ENCODE data around the gene HLA-DRB5. TPM values are rescaled to one million over a fixed set of nuclear protein-coding genes. Genes with fewer than 3 reads are reported as not detected.

HLA-DRB5 gene
- total RNA-seq, 1 experiment from 2014 or later = 4.2 TPM

DNA sequence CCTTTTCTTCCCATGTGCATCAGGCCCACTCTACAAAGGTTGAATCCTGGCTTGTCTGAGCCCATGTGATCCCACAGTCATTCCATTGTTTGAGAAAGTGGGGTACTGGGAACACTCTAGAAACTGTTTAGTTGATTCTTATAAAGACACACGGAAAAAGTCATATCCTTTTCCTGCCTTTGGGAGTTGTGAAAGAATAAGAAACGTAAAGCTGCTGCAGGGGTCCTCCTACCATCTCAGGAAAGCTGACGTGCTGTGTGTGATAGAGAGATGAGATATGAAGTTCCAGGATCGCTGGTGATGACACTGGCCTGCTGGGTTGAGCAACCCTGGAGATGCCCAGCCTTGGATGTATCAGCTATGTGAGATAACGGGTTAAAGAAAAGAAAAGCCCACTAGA lies 21.3 kb upstream of the HLA-DRB5 start:
- H3K27me3 Mint-ChIP-seq (ENCODE audit: low read depth) = peaks cover 3% of the 10 kb centered on the region
- Histone ChIP-seq H2AK5ac (ENCODE audit: insufficient read length, low read length) (no peak overlapping the region), H2BK12ac (ENCODE audit: insufficient read length, low read depth, low read length) (no peak overlapping the region), H4K91ac (ENCODE audit: insufficient read length, low read depth, low read length) (no peak overlapping the region), H2BK15ac (ENCODE audit: low read depth, low read length) (no peak overlapping the region), H2BK120ac (ENCODE audit: low read depth, low read length, poor library complexity, severe bottlenecking) (no peak overlapping the region), H4K5ac (ENCODE audit: insufficient read length, low read depth, low read length) (no peak overlapping the region), H4K20me1 (ENCODE audit: control insufficient read depth, insufficient read depth, insufficient read length) (no peaks in the 10 kb centered on the region), H3K4me1 (ENCODE audit: insufficient read depth, low read length) (no peaks in the 10 kb centered on the region), H4K8ac (replicated peaks; ENCODE audit: insufficient read length, low read depth, low read length) (no peak overlapping the region), H3K4ac (ENCODE audit: low read depth, low read length) (no peak overlapping the region), H3K14ac (ENCODE audit: insufficient read depth, low read length) (no peak overlapping the region), H2BK5ac (ENCODE audit: insufficient read length, low read length) (no peak overlapping the region), H3K18ac (ENCODE audit: insufficient read length, low read depth, low read length) (no peak overlapping the region), H3K56ac (ENCODE audit: insufficient read length, low read depth, low read length) (no peak overlapping the region), H3K23ac (ENCODE audit: insufficient read length, low read depth, low read length) (no peak overlapping the region), H3K79me1 (ENCODE audit: insufficient read depth, low read depth, low read length, poor library complexity, severe bottlenecking) (no peaks in the 10 kb centered on the region), H3K9ac (ENCODE audit: extremely low read depth, insufficient read length, low read length) (no peak overlapping the region), H3K79me2 (ENCODE audit: insufficient read depth, low read length) (no peaks in the 10 kb centered on the region), H3K4me2 (ENCODE audit: insufficient read depth, insufficient read length, low read length) (no peak overlapping the region), H3T11ph (ENCODE audit: low read length) (no peak overlapping the region), H3K27me3 (ENCODE audit: insufficient read depth, low read length) (no peaks in the 10 kb centered on the region), H3K27ac (ENCODE audit: insufficient read length, low read depth, low read length) (no peak overlapping the region), H2BK20ac (ENCODE audit: low read depth, low read length, poor library complexity, severe bottlenecking) (no peak overlapping the region), H3K23me2 (ENCODE audit: insufficient read length, low read depth, low read length, poor library complexity, severe bottlenecking) (no peaks in the 10 kb centered on the region), H2AFZ (ENCODE audit: low read length) (no peak overlapping the region), H3K9me3 (ENCODE audit: control insufficient read depth, low read depth, low read length) (no peaks in the 10 kb centered on the region)
- H3K36me3 Mint-ChIP-seq (ENCODE audit: insufficient read depth in 1 of 3, low read depth in 3 of 3) = no peaks in the 10 kb centered on the region
- WGBS (ENCODE audit: extremely low coverage, insufficient read length, low lambda C conversion rate) = no CpG with 5 or more reads among the region's 5 CpGs
- TF ChIP-seq, protein P1, sequence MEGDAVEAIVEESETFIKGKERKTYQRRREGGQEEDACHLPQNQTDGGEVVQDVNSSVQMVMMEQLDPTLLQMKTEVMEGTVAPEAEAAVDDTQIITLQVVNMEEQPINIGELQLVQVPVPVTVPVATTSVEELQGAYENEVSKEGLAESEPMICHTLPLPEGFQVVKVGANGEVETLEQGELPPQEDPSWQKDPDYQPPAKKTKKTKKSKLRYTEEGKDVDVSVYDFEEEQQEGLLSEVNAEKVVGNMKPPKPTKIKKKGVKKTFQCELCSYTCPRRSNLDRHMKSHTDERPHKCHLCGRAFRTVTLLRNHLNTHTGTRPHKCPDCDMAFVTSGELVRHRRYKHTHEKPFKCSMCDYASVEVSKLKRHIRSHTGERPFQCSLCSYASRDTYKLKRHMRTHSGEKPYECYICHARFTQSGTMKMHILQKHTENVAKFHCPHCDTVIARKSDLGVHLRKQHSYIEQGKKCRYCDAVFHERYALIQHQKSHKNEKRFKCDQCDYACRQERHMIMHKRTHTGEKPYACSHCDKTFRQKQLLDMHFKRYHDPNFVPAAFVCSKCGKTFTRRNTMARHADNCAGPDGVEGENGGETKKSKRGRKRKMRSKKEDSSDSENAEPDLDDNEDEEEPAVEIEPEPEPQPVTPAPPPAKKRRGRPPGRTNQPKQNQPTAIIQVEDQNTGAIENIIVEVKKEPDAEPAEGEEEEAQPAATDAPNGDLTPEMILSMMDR (conservative IDR thresholded peaks at IDR 0.05) = no peak
- peaks cover 0 to 2% of the 10 kb centered on the region in 2 experiments; a peak in 1 of 5 replicates for H3K9me3 Mint-ChIP-seq
- H3K27ac Mint-ChIP-seq = no peak overlapping the region
- no peak overlapping the region for H3K4me3 Mint-ChIP-seq
- no peak for DNase-seq
- H3K4me1 Mint-ChIP-seq = peaks cover 2 to 4% of the 10 kb centered on the region in 2 experiments; a peak in 1 of 4 replicates

Measured in H9 (cell line).